Stimulated activated CD4-positive, alpha-beta T cell treated with anti-CD3 and anti-CD28 coated beads, Interleukin-2, amount 100 ng/mL, for 24 hours (primary cell): Measurements from ENCODE around the gene AP3D1.
"Not testable (repeated sequence)": the region's sequence is repeated elsewhere in the genome, so short reads cannot be mapped to it uniquely, and the experiment has no call there.

Experiments used
- DNase-seq, 2 donors: peaks; one replicate each; pipeline ENCODE4 v3.0.0-alpha.2; 2020

Gene AP3D1

DNA sequence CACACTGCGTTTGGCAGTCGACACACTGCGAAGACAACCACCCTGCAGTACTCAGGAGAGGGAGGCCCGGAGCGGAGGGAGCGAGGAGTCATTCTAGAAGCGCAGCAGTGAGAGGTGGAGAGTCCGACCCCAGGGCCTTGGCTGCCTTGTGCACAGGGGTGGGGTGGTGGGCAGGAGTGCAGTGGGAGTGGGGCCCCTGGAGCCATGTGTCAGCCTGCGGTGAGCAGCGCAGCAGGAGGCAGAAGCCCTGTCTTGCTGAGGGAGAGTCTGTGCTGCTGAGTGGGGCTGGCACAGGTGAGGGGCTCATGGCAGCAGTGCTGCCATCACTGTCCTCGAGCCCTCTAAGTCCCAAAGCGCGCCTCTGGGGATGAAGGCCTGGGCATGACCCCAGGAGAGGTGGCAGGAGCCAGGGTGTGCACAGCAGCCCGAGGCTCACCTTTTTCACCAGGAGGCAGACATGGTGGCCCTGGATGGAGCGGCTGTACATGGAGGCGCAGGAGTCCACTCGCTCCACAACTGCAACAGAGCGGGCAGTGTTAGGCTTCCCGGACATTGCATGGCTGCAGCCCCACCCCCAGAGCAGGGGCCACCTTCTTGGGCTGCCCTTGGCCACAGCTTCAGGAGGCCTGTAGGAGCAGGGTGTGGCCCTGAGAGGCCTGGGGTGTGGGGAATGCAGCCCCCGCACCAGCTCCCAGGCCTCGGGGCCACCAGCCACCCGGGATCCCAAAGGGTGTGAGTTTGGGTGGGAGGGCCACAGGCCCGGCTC, 42.9 kb downstream of the AP3D1 start:
- no peak for DNase-seq

DNA sequence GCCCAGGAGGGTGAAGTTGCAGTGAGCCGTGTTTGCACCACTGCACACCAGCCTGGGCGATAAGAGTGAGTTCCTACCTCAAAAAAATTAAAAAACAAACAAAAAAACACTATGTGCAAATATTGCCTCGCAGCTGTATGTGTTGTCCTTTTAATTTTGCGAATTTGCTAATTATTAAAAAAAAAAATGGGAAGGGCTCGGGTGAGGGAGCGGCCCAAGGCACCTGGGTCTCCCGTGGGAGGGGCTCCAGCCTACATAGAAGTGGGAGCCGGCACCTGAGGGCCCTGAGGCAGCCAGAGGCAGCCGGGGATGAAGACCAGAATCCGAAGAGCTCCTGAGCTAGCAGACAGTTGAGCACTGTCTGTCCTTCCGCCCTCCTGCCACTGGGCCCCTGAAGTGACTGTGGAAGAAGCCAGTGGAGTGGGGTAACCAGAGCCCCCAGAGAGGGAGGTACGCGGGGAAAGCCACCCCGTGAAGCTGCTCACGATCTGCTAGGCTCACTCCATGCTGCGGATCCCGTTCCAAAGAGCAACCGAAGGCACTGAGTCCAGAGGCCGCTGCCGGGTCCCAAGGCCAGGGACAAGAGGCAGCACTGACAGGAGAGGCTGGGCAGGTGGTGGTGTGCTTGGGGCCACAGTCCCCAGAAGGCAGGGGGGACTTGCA, 48.2 kb downstream of the AP3D1 start:
- DNase-seq: no peak

DNA sequence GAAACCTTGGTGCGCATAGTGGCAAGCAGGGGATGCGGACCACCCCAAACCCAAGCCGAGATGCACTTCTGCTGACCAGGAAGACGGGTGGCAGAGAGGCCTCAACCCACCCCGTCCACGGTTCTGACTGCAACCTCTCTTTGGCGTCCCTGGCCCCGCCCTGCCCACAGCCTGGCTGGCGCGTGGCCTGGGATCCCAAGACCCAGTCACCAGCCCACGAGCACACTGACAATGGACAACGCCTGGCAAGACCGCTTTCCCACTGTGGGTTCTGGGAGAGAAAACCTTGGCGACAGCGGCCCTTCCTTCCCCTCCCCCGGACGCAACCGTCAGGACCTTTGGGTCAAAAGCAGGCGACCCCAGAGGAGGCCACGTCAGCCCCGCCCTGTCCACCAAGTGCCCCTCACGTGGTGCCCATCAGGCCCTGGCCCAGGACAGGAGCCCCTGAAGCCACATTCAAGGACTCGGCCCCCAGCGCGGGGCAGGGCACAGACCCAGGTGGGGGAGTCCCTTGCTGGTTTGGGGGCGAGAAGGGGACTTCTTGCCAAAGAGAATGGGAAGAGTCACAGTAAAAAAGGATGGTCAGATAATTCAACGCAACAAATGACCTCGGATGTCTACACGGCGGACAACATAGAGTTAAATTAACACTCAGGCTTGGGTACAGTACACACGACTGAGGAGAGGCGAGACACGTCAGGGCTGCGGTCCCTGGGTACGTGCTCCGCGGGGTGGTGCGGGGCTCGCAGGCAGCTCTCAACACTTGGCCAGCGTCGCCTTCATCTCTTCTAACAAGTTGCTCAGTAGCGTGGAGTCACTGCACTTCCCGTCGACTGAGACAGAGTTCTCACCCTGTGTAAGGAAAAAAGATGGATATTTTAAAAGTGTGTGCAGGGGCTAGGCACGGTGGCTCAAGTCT, 49.7 kb downstream of the AP3D1 start:
- DNase-seq: no peak

DNA sequence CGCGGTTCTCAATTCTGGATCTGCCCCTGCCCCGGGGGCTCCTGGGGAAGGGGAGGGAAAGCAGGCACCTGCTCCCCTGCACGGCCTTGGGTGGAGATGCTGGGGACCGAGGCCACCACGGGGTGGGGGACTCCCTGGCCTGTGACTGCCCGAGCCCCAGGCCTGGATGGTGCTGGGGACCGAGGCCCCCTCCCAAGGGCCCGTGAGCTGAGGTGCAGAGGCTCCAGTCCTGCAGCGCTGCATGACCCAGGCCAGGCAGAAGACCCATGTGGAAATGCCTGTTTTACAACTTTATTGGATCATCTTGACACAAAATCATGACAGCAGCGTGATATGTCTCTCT, 50.7 kb downstream of the AP3D1 start:
- DNase-seq: no peak

DNA sequence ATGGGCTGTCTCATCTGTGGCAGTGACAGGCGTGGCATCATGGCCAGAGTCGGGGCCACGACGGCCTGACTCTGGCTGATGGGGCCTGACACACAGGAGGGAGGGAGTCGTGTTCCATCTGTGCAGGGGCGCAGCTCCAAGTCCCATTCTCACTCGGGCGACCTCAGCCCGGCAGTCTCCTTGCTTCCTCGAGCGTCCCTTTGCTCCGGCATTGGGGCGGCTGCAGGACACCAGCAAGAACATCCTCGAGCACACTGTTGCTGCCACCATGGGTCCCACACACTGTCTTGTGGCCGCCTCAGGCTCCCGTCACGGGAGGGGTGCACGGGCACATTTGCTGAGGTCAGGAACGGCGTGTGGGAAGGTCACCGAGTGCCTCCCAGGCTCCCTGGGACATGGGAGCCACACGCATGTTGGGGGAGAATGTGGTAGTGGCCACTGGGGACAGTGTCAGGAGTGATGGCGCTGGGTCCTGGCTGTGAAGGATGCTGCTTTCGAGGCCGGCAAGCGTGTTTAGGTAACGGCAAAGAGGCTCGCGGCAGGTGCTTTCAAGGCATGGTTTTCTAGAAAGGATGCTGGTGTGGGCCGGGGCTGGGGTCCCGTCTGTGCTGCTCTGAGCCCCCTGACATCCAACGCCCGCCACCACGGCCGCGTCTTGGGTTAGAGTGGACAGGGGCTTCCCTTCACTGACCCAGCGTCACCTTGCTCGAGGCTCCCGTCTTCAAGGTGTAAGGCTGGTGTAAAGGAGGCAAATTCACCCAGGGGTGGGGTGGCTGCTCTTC, 51.2 kb downstream of the AP3D1 start:
- DNase-seq: no peak

DNA sequence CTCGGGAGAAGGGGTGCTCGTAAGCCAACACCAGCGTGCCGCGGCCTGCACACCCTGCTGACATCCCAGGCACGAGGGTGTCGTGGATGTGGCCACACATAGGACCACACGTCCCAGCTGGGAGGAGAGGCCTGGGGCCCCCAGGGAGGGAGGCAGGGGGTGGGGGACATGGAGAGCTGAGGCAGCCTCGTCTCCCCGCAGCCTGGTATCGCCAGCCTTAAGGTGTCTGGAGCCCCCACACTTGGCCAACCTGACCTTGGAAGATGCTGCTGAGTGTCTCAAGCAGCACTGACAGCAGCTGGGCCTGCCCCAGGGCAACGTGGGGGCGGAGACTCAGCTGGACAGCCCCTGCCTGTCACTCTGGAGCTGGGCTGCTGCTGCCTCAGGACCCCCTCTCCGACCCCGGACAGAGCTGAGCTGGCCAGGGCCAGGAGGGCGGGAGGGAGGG, 52.3 kb downstream of the AP3D1 start:
- no peak for DNase-seq

DNA sequence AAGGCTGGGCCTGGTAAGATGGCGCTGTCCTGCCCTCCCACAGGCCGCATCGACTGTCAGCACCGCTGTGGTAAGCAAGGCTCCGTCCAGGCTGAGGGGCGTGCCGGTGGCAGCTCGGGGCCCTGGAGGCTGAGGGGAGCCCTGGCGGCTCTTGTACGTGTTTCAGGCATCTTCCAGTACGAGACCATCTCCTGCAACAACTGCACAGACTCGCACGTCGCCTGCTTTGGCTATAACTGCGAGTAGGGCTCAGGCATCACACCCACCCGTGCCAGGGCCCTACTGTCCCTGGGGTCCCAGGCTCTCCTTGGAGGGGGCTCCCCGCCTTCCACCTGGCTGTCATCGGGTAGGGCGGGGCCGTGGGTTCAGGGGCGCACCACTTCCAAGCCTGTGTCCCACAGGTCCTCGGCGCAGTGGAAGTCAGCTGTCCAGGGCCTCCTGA, 53.5 kb downstream of the AP3D1 start:
- DNase-seq: no peak

DNA sequence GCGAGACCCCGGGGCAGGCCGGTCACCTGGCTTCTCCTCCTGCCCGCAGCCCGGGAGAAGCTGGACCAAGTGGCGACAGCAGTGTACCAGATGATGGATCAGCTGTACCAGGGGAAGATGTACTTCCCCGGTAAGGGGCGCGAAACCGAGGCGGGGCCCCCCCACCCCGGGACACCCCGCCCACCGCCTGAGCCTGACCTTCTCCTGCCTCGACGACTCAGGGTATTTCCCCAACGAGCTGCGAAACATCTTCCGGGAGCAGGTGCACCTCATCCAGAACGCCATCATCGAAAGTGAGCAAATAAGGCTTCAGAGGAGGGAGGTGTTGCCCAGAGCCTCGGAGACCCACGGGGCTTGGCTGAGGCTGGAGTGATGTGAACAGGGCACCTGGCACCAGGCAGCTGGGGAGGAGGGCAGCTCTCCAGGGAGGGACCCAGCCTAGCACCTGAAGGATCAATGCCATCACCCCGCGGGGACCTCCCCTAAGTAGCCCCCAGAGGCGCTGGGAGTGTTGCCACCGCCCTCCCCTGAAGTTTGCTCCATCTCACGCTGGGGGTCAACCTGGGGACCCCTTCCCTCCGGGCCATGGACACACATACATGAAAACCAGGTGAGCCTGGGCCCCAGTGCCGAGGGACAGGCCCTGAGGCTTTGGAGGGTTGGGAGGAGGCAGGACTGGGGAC, 54.0 kb downstream of the AP3D1 start:
- DNase-seq: peak; percentile 61 to 67

DNA sequence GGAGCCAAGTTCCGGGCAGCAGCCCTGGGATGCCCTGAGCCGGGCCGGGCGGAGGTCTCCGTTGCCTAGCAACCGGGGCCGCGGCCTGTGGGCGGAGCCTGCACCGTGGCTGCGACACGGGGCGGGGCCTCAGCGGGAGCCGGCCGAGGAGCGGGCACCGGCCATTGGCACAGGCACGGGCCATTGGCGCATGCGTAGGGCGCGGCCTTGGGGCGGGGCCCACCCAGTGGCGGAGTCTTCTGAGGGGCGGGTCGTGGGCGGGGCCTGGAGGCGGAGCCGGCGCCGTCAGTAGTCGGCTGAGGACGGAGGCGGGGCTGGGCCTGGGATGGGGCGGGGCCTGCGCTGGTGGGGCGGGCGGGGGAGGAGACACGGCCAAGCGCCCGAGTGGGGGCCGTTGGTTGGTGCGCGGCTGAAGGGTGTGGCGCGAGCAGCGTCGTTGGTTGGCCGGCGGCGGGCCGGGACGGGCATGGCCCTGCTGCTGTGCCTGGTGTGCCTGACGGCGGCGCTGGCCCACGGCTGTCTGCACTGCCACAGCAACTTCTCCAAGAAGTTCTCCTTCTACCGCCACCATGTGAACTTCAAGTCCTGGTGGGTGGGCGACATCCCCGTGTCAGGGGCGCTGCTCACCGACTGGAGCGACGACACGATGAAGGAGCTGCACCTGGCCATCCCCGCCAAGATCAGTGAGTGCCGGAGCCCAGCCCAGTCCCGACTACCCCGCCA, 54.7 kb downstream of the AP3D1 start, which contains the start of gene IZUMO4:
Gene IZUMO4 (plus strand): TSS at position 436 of the 723 bp plus-strand sequence. CDS start 31 bp downstream, at position 467.
- peak; percentile 100 for DNase-seq

DNA sequence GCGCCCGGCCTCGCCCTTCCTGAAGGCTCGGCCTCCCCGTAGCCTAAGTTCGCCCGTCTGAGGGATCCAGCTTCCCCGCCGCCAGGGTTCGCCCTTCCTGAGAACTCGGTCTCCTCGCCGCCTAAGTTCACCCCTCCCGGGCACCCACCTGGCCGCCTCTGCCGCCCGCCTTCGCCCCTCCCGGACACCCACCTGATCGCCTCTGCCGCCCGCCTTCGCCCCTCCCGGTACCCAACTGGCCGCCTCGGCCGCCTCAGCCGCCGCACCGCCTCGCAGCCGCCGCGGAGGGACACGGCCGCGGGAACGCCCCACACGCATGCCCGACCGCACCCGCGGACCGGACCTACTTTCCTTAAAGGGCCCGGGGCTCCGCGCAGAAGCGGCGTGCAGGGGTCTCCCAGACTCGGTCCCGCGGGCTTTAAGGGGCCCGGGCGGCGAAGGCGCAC, 55.3 kb downstream of the AP3D1 start, which contains the start of gene MOB3A:
Gene MOB3A (minus strand): TSS at position 293 of the 446 bp plus-strand sequence. CDS start 17,766 bp downstream, outside the sequence.
- DNase-seq: peak; percentile 86 to 87

DNA sequence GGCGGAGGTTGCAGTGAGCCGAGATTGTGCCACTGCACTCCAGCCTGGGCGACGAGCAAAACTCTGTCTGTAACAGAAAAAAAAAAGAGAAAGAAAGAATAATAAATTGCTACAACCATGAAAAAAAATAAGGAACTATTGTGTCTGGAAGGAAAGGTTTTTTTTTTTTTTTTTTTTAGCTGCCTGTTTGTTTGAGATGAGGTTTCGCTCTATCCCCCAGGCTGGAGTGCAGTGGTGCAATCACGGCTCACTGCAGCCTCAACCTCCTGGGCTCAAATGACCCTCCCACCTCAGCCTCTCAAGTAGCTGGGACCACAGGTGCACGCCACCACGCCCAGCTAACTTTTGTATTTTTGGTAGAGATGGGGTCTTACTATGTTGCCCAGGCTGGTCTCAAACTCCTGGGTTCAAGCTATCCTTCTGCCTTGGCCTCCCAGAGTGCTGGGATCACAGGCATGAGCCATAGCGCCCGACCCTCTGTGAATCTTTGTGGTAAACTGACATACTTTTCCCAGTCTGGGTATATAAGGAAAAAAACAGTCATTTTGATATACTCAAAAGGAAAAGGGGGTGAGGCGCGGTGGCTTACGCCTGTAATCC, 59.3 kb downstream of the AP3D1 start:
- DNase-seq: not testable (repeated sequence)

DNA sequence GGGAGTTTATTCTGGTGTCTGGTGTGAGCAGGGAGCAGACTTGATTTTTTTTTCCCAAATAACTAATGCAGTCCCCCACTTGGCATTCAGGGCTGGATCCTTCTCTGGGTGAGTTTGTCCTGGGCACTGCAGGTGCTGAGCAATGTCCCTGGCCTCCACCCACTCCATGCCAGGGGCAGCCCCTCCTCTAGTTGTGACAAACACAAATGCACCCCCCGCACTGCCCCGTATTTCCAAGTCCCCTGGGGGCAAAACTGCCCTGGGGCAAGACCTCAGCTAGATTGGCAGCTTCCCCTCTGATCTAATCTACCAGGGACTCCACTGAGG, 61.7 kb downstream of the AP3D1 start:
- DNase-seq: no peak

DNA sequence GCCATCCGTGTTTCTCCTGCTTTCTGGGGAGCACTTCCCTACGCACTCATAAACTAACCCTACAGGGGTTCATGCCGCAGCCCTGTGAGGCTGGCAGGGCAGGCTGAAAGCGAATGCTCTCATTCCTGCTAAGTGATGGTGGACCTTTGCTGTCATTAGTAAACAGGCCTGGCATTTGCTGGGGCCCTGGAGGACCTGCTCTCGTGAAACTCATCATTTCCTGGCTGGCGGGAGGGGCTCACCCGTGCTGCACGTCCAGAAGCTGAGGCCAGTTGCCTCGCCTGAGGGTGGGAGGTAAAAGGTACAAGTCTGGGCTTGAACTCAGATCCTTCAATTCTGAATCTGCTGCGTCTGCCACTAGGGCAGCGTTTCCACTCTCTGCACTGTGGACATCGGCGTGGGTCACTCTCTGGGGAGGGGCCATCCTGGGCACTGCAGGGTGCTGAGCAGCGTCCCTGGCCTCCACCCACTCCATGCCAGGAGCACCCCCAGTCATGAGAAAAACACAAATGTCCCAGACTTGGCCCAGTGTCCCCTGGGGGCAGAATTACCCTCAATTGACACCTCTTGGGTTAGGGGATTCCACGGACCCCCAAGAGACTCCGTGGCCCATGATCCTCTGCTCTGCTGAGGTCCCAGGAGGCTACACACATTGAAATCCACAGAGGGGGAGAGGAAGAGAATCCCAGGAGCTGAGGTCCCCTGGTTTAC, 62.2 kb downstream of the AP3D1 start:
- DNase-seq: no peak

DNA sequence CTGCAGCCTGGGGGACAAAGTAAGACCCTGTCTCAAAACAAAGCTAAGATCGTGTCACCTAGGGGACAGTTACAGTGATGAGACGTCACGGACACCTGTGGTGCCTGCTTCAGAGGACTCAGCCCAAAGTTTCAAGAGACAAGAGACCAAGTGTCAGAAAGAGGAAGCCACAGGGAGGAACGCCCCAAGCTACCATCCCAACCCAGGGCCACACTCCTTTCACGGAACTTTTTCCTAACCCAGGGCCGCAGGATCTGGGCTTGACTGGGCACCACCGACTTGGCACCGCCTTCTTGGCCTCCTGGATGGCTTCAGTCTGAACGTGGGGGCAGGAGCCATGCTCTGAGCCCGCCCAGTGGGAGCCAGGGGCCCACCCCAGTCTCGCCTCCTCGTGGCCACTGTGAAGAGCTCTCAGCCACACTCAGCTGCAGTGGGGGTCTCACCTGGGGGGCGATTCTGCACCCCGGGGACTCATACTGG, 63.7 kb downstream of the AP3D1 start:
- no peak for DNase-seq

DNA sequence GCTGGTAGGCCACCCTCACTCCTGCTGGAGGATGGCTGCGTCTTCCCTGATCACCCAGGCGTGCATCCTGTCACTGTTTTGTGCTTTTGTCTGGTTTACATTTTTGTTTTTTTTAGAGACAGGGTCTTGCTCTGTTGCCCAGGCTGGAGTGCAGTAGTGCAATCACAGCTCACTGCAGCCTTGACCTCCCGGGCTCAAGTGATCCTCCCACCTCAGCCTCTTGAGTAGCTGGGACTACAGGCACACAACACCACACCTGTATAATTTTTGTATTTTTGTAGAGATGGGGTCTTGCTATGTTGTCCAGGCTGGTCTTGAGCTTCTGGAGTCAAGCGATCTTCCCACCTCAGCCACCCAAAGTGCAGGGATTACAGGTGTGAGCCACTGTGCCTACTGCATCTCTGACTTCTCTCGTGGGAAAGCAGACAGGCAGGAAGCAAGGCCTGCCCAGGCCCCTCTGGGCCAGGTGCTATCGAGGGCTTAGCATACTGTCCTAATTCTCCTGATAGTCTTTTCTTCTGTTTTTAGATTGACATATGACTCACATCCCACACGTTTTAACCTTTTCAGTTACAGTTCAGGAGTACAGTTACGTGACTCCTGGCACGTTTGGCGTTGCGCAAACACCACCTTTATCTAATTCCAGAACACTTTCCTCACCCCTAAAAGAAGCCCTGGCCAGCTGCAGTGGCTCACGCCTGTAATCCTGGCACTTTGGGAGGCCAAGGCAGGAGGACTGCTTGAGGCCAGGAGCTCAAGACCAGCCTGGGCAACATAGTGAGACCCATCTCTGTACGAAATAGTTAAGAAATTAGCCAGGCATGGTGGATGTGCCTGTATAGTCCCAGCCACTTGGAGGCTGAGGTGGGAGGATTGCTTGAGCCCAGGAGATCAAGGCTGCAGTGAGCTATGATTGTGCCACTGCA, 64.4 kb downstream of the AP3D1 start:
- DNase-seq: peak in 1 of 2 donors; percentile 79

DNA sequence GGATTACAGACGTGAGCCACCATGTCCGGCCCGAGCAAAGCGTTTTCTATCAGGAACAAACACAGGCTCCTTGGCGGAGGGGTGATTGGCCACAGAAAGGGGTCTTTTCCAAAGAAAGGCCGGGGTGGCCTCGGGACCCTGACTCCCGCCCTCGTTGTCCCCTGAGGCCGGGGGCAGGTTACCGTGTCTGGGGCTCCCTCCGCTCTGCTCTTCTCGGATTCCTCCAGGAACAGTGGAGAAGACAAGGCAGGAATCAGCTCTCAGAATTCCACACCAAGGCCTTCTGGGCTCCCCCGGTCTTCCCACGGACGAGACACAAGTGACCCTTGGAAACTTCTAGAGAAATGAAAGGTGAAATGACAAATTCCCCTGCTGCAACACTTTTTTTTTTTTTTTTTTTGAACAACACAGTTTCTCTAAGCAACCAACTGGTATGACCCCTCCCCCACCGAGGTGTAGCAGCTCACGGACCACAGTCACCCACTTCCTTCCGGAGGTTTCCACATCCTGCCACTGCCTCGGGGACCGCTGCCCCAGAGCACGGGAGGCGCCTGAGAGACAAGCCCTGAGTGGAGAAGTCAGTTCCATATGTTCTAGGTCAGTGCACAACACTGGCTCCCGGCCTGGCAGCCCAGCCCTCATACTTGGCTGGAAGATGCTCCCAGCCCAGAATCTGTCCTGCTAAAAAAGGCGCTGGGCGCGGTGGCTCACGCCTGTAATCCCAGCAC, 66.2 kb downstream of the AP3D1 start:
- DNase-seq: peak; percentile 89 to 94

DNA sequence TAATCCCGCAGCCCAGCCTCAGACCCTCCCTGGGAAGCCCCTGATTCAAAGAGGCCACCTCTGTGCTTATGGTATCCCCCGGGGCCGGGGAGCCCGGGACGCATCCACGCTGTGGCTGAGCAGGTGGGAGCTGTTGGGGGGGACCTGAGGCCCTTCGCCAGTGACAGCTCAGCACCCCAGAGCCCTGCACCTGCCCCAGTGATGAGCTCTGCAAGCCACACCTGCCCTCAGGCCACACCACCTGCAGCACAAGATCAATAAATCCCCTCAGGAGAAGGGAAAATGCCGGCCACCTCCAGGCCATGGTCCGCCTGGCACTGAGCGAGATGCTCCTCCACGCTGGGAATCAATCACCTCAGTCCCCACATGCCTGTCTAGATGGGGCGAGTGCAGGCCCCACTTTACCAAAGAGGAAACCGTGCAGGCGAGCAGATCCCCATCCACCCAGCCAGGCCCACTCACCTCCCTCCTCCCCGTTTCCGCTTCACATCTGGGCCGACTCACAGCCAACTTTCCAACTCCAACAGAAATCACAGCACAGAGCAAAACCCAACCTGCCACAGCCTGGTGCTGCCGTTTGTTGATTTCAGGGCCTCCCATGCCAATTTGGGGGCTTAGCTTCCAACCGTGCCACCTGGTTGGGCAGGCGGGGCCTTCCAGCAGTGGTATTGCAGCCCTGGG, 68.1 kb downstream of the AP3D1 start:
- DNase-seq: peak; percentile 64 to 73
